GM19351 (cell line): ENCODE results near the gene PPP1R12B.
A peak's percentile ranks its signal among the peaks of the same experiment; 100 is the strongest.
"Not testable (repeated sequence)": the region's sequence is repeated elsewhere in the genome, so short reads cannot be mapped to it uniquely, and the experiment has no call there.

Experiments used
- ATAC-seq: cut with Tn5 transposase; IDR thresholded peaks from one replicate; pipeline ENCODE4 v1.9.1; 2021; ENCODE audit warnings: mild to moderate bottlenecking, moderate library complexity; ENCODE audit not compliant: unreplicated experiment

Gene PPP1R12B

GRCh38 chr1:202520857-202521216, 172.3 kb downstream of the PPP1R12B start:
- ATAC-seq, result not testable (repeated sequence)

- ATAC-seq, result not testable (repeated sequence)
Measured at GRCh38 chr1:202521484-202521883, 173.0 kb downstream of the PPP1R12B start.

GRCh38 chr1:202521886-202522285, 173.4 kb downstream of the PPP1R12B start:
- no peak for ATAC-seq

- not testable (repeated sequence) for ATAC-seq
Measured at GRCh38 chr1:202526056-202526455, 177.6 kb downstream of the PPP1R12B start.

- not testable (repeated sequence) for ATAC-seq
Measured at GRCh38 chr1:202528096-202528722, 179.7 kb downstream of the PPP1R12B start.

- ATAC-seq, result not testable (repeated sequence)
Measured at GRCh38 chr1:202530686-202531085, 182.2 kb downstream of the PPP1R12B start.

- ATAC-seq, result no peak
Measured at GRCh38 chr1:202531472-202531811, 182.9 kb downstream of the PPP1R12B start.

- ATAC-seq, result not testable (repeated sequence)
Measured at GRCh38 chr1:202531812-202532616, 183.5 kb downstream of the PPP1R12B start.

GRCh38 chr1:202539166-202539574, 190.7 kb downstream of the PPP1R12B start:
- ATAC-seq, result not testable (repeated sequence)

GRCh38 chr1:202539583-202539982, 191.1 kb downstream of the PPP1R12B start:
- not testable (repeated sequence) for ATAC-seq

- ATAC-seq, result no peak
Measured at GRCh38 chr1:202540014-202540413, 191.5 kb downstream of the PPP1R12B start.

- no peak for ATAC-seq
Measured at GRCh38 chr1:202540448-202540847, 191.9 kb downstream of the PPP1R12B start.

- ATAC-seq, result not testable (repeated sequence)
Measured at GRCh38 chr1:202540858-202541257, 192.4 kb downstream of the PPP1R12B start.

- ATAC-seq, result not testable (repeated sequence)
Measured at GRCh38 chr1:202542415-202542814, 193.9 kb downstream of the PPP1R12B start.

GRCh38 chr1:202543537-202543936, 195.0 kb downstream of the PPP1R12B start:
- not testable (repeated sequence) for ATAC-seq

- ATAC-seq, result not testable (repeated sequence)
Measured at GRCh38 chr1:202544766-202545449, 196.4 kb downstream of the PPP1R12B start.

GRCh38 chr1:202545647-202546303, 197.3 kb downstream of the PPP1R12B start:
- not testable (repeated sequence) for ATAC-seq

- ATAC-seq, result not testable (repeated sequence)
Measured at GRCh38 chr1:202546377-202546776, 197.9 kb downstream of the PPP1R12B start.

- ATAC-seq, result peak; percentile 88
Measured at GRCh38 chr1:202546796-202547195, 198.3 kb downstream of the PPP1R12B start.

- ATAC-seq, result no peak
Measured at GRCh38 chr1:202547215-202547614, 198.7 kb downstream of the PPP1R12B start.

- ATAC-seq, result not testable (repeated sequence)
Measured at GRCh38 chr1:202550088-202550487, 201.6 kb downstream of the PPP1R12B start.
